Sigmoid colon (tissue), 7 donors: ENCODE data around the gene HLA-DQB1. TPM values are rescaled to one million over a fixed set of nuclear protein-coding genes. Genes with fewer than 3 reads are reported as not detected.
"Not testable (repeated sequence)": the region's sequence is repeated elsewhere in the genome, so short reads cannot be mapped to it uniquely, and the experiment has no call there.

Experiments
- DNase-seq: peaks from one replicate; pipeline ENCODE4 v3.0.0-alpha.2; 2019
- H3K27ac ChIP-seq, 4 donors: fragments of 200-600 bp; sonication (generic); one replicate each; pipeline ENCODE4 v1.5.1; 2016 to 2019; ENCODE audit warnings: mild to moderate bottlenecking in 1 of 4
- H3K27me3 ChIP-seq, 3 donors: fragments of 200-600 bp; sonication (generic); one replicate each; pipeline ENCODE4 v1.5.1; 2019; ENCODE audit warnings: mild to moderate bottlenecking in 1 of 3
- H3K36me3 ChIP-seq, 4 donors: fragments of 200-600 bp; sonication (generic); one replicate each; pipeline ENCODE4 v1.5.1; 2016 to 2019
- H3K4me1 ChIP-seq, 4 donors: fragments of 200-600 bp; sonication (generic); one replicate each; pipeline ENCODE4 v1.5.1; 2017 to 2019
- H3K4me3 ChIP-seq, 4 donors: fragments of 200-600 bp; sonication (generic); one replicate each; pipeline ENCODE4 v1.5.1; 2017 to 2019; ENCODE audit warnings: mild to moderate bottlenecking in 2 of 4, moderate library complexity in 1 of 4
- H3K9me3 ChIP-seq, 4 donors: fragments of 200-600 bp in 3 of 4; sonication (generic) in 3 of 4; one replicate each; pipeline versions ENCODE4 v1.5.1 to v1.6.1; 2013 to 2019
- EP300 ChIP-seq, 4 donors: sonication (generic); formaldehyde crosslinking; IDR thresholded peaks; one replicate each; pipeline ENCODE4 v1.6.1; 2017; ENCODE audit warnings: antibody characterized with exemption in 4 of 4
- POLR2A ChIP-seq, 2 donors: fragments of 450-650 bp; IDR thresholded peaks; one replicate each; pipeline ENCODE4 v1.6.1; 2016; ENCODE audit warnings: antibody characterized with exemption in 2 of 2, mild to moderate bottlenecking in 2 of 2, moderate library complexity in 2 of 2
- POLR2AphosphoS5 ChIP-seq, 4 donors: sonication (generic); formaldehyde crosslinking; IDR thresholded peaks; one replicate each; pipeline ENCODE4 v1.6.1; 2017; ENCODE audit warnings: antibody characterized with exemption in 4 of 4
- WGBS, 2 donors: extraction: QIAGEN DNeasy Blood & Tissue Kit; methylation state at CpG; one replicate each; pipeline ENCODE4 v1.1.7; 2013; 5-methylcytosine and 5-hydroxymethylcytosine counted together
- intact Hi-C: fragments of 100-400 bp; cut with DNase I; formaldehyde crosslinking; loops from one replicate; pipeline ENCODE4 v1.15.1; 2023
- polyA plus RNA-seq, 3 donors: library from polyadenylated mRNA; stranded (reverse); fragments of 200-250 nt; gene quantifications; one replicate each; pipeline ENCODE4 v1.2.3, GENCODE V29; 2013
- total RNA-seq, 4 donors: library from RNA; depleted of rRNA; stranded (reverse); fragments of >200 nt; gene quantifications; one replicate each; pipeline ENCODE4 v1.1.0, GENCODE V29; 2016
- TF ChIP-seq, protein P1 (sequence below), 4 experiments: fragments of 450-650 bp in 3 of 4; fragments of 200-600 bp in 1 of 4; IDR thresholded peaks; one replicate each; pipeline ENCODE4 v1.5.1; 2016 to 2019; ENCODE audit warnings: antibody characterized with exemption in 4 of 4, mild to moderate bottlenecking in 3 of 4, moderate library complexity in 2 of 4
- donor health status: healthy with polysubstance abuse.
- donor health status: Bipolar disorder and iron deficiency.
- donor health status: healthy.

The HLA-DQB1 gene
- total and polyA plus RNA-seq, 7 donors = under 0.01 to 182 (median 3.5) TPM

DNA sequence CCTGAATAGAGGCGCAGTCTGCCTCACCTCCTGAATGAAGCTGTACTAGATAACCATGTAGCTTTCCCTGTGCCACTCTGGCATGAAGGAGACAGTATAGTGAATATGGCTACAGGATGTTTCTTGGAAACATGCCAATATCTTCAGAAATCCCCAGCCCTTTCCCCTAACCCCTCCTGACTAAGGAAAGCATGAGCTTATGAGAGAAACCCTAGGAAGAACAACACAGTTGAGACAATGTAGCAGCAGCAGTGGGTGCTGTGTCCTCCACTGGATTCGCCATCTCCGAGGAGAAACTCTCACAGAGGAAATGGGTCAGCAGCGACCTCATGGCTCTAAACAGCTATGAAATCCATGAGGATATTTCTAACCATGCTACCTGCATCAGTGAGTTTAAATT lies 22.6 kb downstream of the HLA-DQB1 start:
- Histone ChIP-seq H3K4me3 (no peak overlapping the region), H3K9me3 (no peaks in the 10 kb centered on the region), H3K36me3 (no peaks in the 10 kb centered on the region), H3K27ac (no peak overlapping the region), H3K27me3 (no peaks in the 10 kb centered on the region), H3K4me1 (no peaks in the 10 kb centered on the region)
- TF ChIP-seq POLR2AphosphoS5 (IDR thresholded peaks at IDR 0.05) (no peak), EP300 (IDR thresholded peaks at IDR 0.05) (no peak), POLR2A (IDR thresholded peaks at IDR 0.05) (no peak)
- TF ChIP-seq, protein P1, sequence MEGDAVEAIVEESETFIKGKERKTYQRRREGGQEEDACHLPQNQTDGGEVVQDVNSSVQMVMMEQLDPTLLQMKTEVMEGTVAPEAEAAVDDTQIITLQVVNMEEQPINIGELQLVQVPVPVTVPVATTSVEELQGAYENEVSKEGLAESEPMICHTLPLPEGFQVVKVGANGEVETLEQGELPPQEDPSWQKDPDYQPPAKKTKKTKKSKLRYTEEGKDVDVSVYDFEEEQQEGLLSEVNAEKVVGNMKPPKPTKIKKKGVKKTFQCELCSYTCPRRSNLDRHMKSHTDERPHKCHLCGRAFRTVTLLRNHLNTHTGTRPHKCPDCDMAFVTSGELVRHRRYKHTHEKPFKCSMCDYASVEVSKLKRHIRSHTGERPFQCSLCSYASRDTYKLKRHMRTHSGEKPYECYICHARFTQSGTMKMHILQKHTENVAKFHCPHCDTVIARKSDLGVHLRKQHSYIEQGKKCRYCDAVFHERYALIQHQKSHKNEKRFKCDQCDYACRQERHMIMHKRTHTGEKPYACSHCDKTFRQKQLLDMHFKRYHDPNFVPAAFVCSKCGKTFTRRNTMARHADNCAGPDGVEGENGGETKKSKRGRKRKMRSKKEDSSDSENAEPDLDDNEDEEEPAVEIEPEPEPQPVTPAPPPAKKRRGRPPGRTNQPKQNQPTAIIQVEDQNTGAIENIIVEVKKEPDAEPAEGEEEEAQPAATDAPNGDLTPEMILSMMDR (IDR thresholded peaks at IDR 0.05) = no peak
- no peak for DNase-seq
- intact Hi-C loops = loop anchor here (5.0 kb wide), 1 partner anchor 103 kb away; no protein-coding TSS in a partner anchor
- 93 to 95% methylated on average over 4 of the region's 4 CpGs for WGBS, 2 donors

- intact Hi-C loops = loop anchor here (5.0 kb wide), 1 partner anchor 105 kb away; no protein-coding TSS in a partner anchor
- H3K9me3 ChIP-seq = no peaks in the 10 kb centered on the region
- no peaks in the 10 kb centered on the region for H3K4me1 ChIP-seq
- 86 to 87% methylated on average over 6 of the region's 6 CpGs for WGBS, 2 donors
- H3K27me3 ChIP-seq = no peaks in the 10 kb centered on the region
- H3K4me3 ChIP-seq = no peak overlapping the region
- no peak overlapping the region for H3K27ac ChIP-seq
- TF ChIP-seq POLR2A (IDR thresholded peaks at IDR 0.05) = no peak
- TF ChIP-seq, protein P1 (IDR thresholded peaks at IDR 0.05) = no peak
- TF ChIP-seq EP300 (IDR thresholded peaks at IDR 0.05) = no peak
- no peak for TF ChIP-seq POLR2AphosphoS5 (IDR thresholded peaks at IDR 0.05)
- H3K36me3 ChIP-seq = no peaks in the 10 kb centered on the region
- no peak for DNase-seq
Measured at GRCh38 chr6:32642720-32643106, 23.7 kb downstream of the HLA-DQB1 start.

DNA sequence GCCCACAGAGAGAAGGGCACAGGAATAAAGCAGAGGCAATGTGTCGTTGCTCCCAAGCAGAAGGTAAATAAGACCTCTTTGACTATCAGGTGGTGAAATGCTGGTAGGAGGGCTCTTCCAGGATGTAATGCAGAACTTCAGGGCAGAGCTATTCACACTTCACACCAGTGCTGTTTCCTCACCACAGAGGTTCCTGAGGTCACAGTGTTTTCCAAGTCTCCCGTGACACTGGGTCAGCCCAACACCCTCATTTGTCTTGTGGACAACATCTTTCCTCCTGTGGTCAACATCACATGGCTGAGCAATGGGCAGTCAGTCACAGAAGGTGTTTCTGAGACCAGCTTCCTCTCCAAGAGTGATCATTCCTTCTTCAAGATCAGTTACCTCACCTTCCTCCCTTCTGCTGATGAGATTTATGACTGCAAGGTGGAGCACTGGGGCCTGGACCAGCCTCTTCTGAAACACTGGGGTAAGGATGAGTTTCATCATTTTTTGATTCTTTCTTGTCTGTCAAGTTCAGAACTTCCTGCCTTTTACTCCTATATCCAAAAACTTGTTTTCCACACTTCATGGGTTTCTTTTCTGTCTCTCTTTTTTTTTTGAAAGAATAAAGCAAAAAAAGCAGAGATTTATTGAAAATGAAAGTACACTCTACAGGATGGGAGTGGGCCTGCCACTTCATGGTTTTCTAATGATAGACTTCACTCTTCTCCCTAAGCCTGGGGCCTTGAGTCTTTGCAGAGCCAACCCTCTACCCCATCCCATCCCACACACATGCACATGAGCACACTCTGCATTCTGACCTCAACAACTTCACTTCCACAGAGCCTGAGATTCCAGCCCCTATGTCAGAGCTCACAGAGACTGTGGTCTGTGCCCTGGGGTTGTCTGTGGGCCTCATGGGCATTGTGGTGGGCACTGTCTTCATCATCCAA lies 24.4 kb downstream of the HLA-DQB1 start:
- H3K4me3 ChIP-seq, H3K27me3 ChIP-seq, H3K4me1 ChIP-seq, DNase-seq, H3K36me3 ChIP-seq, H3K9me3 ChIP-seq, H3K27ac ChIP-seq: not testable (repeated sequence)
- WGBS, 2 donors = 65 to 68% methylated on average over 2 of the region's 2 CpGs
- intact Hi-C loops = loop anchor here (5.0 kb wide), 1 partner anchor 105 kb away; no protein-coding TSS in a partner anchor

DNA sequence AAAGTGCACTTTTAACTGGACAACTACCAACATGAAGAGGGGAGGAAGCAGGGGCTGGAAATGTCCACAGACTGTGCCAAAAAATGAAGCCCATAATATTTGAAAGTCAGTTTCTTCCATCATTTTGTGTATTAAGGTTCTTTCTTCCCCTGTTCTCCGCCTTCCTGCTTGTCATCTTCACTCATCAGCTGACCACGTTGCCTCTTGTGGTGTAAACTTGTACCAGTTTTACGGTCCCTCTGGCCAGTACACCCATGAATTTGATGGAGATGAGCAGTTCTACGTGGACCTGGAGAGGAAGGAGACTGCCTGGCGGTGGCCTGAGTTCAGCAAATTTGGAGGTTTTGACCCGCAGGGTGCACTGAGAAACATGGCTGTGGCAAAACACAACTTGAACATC lies 25.3 kb downstream of the HLA-DQB1 start:
- no peaks in the 10 kb centered on the region for H3K36me3 ChIP-seq
- DNase-seq = no peak
- no peaks in the 10 kb centered on the region for H3K9me3 ChIP-seq
- H3K27ac ChIP-seq = no peak overlapping the region
- no peaks in the 10 kb centered on the region for H3K4me1 ChIP-seq
- H3K27me3 ChIP-seq = no peaks in the 10 kb centered on the region
- TF ChIP-seq POLR2A (IDR thresholded peaks at IDR 0.05) (no peak), EP300 (IDR thresholded peaks at IDR 0.05) (no peak), POLR2AphosphoS5 (IDR thresholded peaks at IDR 0.05) (no peak)
- TF ChIP-seq, protein P1 (IDR thresholded peaks at IDR 0.05) = no peak
- WGBS, 2 donors = 82 to 83% methylated on average over 6 of the region's 6 CpGs
- H3K4me3 ChIP-seq = no peak overlapping the region
- intact Hi-C loops = loop anchor here (5.0 kb wide), 1 partner anchor 106 kb away; no protein-coding TSS in a partner anchor
